ENCODE data around the gene EIF5AL1. TPM values are rescaled to one million over a fixed set of nuclear protein-coding genes. Genes with fewer than 3 reads are reported as not detected.

The EIF5AL1 gene
- polyA plus RNA-seq, 2 donors: 1.0 to 1.1 TPM

DNA sequence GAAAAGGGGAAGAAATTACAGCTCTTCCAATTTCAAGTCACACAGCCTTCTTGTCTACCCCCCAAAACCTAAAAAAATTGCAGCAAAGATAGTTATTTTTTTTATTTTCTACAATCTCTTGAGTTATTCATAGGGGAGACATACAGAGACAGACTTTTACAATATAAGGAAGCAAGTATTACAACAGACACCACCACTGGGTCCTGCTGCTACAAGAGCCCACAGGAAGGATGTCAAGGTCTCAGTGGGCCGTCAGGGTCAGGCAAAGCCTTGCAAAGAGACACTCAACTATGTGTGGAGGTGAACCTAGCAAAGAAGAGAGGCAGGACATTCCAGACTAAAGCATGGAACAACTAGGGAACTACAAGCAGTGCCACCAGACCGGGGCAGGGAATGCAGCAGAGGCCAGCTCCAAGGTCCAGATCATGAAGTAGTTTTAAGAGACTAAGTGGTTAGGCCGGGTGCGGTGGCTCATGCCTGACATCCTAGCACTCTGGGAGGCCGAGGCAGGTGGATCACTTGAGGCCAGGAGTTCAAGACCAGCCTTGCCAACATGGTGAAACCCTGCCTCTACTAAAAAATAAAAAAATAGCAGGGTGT, 38.7 kb upstream of the EIF5AL1 start:
- no peaks in the 10 kb centered on the region for H3K9me3 ChIP-seq (ENCODE audit: control insufficient read depth in 2 of 2, insufficient read depth in 1 of 2, low read depth in 1 of 2, low read length in 1 of 2)
- H3K27ac ChIP-seq (ENCODE audit: low read depth in 2 of 2, low read length in 1 of 2): no peak overlapping the region
- H3K36me3 ChIP-seq (ENCODE audit: control insufficient read depth in 2 of 2, insufficient read depth in 2 of 2, low read length in 1 of 2): no peaks in the 10 kb centered on the region
- H3K27me3 ChIP-seq (ENCODE audit: control insufficient read depth in 1 of 2, insufficient read depth in 2 of 2, low read length in 2 of 2): no peaks in the 10 kb centered on the region
- WGBS, 2 donors: 82 to 90% methylated on average over 5 of the region's 5 CpGs
- H3K4me1 ChIP-seq (ENCODE audit: control insufficient read depth in 2 of 2, insufficient read depth in 2 of 2, low read length in 1 of 2): no peaks in the 10 kb centered on the region
- H3K4me3 ChIP-seq (ENCODE audit: low read depth in 1 of 2, low read length in 2 of 2): no peak overlapping the region

DNA sequence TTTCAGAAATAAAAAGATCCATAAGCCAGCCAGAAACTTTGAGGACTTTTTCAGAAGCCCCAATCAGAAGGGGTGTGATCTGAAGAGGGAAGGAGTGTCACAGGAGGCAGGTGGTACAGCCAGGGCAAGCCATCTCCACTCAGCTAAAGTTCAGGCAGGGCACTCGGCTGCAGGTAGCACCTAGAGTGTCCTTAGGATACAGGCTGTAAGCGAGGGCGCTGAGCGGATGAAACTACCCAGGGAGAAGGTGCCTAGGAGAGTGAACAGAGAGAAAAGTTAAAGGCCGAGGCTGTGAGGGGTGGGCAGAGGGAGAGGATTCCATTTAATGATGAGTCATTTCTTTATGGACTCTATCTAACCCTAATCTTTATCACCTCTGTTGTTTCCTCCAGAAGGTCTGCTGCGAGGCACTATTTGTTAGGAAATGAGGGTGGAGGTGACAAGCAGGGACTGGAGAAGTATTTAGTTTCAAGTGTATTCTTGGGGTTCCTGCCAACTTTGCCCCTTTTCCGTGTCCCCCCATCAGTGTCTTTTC, 37.1 kb upstream of the EIF5AL1 start:
- Histone ChIP-seq H3K27ac (ENCODE audit: low read depth in 2 of 2, low read length in 1 of 2) (no peak overlapping the region), H3K4me1 (ENCODE audit: control insufficient read depth in 2 of 2, insufficient read depth in 2 of 2, low read length in 1 of 2) (no peaks in the 10 kb centered on the region), H3K27me3 (ENCODE audit: control insufficient read depth in 1 of 2, insufficient read depth in 2 of 2, low read length in 2 of 2) (no peaks in the 10 kb centered on the region), H3K9me3 (ENCODE audit: control insufficient read depth in 2 of 2, insufficient read depth in 1 of 2, low read depth in 1 of 2, low read length in 1 of 2) (no peaks in the 10 kb centered on the region), H3K36me3 (ENCODE audit: control insufficient read depth in 2 of 2, insufficient read depth in 2 of 2, low read length in 1 of 2) (no peaks in the 10 kb centered on the region), H3K4me3 (ENCODE audit: low read depth in 1 of 2, low read length in 2 of 2) (no peak overlapping the region)
- whole genome bisulfite sequencing, 2 donors: 82 to 91% methylated on average over 7 of the region's 7 CpGs

DNA sequence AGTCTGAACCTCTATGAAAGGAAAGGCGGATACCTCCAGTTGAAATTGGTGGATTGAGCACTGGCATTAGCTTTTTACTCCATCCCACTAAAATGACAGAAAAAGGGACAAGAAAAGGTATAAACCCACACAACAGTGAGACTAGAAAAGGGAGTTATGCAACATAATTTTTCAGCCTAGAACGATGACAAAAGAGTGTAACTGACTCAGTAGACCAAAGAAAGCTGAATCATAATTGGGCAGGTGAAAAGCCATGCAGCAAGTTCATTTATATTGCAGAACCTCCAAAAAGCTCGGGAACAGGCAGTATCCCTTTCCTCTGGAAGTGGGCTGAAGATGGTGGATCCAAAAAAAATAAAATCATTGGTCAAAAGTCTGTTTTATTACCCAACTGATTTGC, 36.5 kb upstream of the EIF5AL1 start:
- Histone ChIP-seq H3K4me3 (ENCODE audit: low read depth in 1 of 2, low read length in 2 of 2) (no peak overlapping the region), H3K4me1 (ENCODE audit: control insufficient read depth in 2 of 2, insufficient read depth in 2 of 2, low read length in 1 of 2) (no peaks in the 10 kb centered on the region), H3K9me3 (ENCODE audit: control insufficient read depth in 2 of 2, insufficient read depth in 1 of 2, low read depth in 1 of 2, low read length in 1 of 2) (no peaks in the 10 kb centered on the region), H3K27ac (ENCODE audit: low read depth in 2 of 2, low read length in 1 of 2) (no peak overlapping the region), H3K36me3 (ENCODE audit: control insufficient read depth in 2 of 2, insufficient read depth in 2 of 2, low read length in 1 of 2) (no peaks in the 10 kb centered on the region), H3K27me3 (ENCODE audit: control insufficient read depth in 1 of 2, insufficient read depth in 2 of 2, low read length in 2 of 2) (no peaks in the 10 kb centered on the region)
- 72 to 75% methylated on average over 3 of the region's 3 CpGs for WGBS, 2 donors

DNA sequence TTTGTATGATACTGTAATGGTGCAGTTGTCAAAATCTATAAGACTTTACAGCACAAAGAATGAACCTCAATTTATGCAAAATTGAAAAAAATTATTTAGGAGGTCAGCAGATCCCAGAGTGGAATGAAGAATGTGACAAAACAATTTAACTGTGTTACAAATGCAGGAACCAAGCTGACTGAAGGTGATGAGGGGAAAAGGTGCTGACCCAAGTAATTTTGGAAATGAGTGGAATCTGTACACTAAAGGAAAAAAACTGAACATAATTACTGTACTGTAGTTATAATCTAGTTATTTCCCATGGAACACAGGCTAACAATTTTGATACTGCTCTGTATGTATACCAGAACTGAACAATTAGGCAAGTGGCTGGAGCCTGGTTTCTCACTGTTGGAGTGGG, 35.7 kb upstream of the EIF5AL1 start:
- no peaks in the 10 kb centered on the region for H3K36me3 ChIP-seq (ENCODE audit: control insufficient read depth in 2 of 2, insufficient read depth in 2 of 2, low read length in 1 of 2)
- no peak overlapping the region for H3K4me3 ChIP-seq (ENCODE audit: low read depth in 1 of 2, low read length in 2 of 2)
- no peaks in the 10 kb centered on the region for H3K4me1 ChIP-seq (ENCODE audit: control insufficient read depth in 2 of 2, insufficient read depth in 2 of 2, low read length in 1 of 2)
- H3K27ac ChIP-seq (ENCODE audit: low read depth in 2 of 2, low read length in 1 of 2): no peak overlapping the region
- H3K27me3 ChIP-seq (ENCODE audit: control insufficient read depth in 1 of 2, insufficient read depth in 2 of 2, low read length in 2 of 2): no peaks in the 10 kb centered on the region
- H3K9me3 ChIP-seq (ENCODE audit: control insufficient read depth in 2 of 2, insufficient read depth in 1 of 2, low read depth in 1 of 2, low read length in 1 of 2): no peaks in the 10 kb centered on the region

DNA sequence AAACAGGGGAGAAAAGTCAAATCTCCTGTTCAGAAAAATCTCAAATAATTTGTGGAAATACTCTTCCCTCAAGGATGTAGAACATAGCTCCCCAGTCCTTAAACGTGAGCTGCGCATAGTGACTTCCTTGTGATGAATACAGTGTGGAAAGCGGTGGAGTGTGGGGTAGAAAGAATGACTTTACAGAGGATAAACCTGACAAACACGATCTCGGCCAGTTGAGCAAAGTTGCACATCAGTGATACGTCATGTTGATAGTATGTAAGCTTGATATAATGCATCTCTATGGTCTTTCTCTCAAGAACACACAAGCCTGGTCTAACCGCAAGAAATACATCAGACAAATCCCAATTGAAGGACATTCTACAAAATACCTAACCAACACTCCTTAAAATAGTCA, 34.9 kb upstream of the EIF5AL1 start:
- H3K36me3 ChIP-seq (ENCODE audit: control insufficient read depth in 2 of 2, insufficient read depth in 2 of 2, low read length in 1 of 2): no peaks in the 10 kb centered on the region
- no peaks in the 10 kb centered on the region for H3K4me1 ChIP-seq (ENCODE audit: control insufficient read depth in 2 of 2, insufficient read depth in 2 of 2, low read length in 1 of 2)
- H3K27ac ChIP-seq (ENCODE audit: low read depth in 2 of 2, low read length in 1 of 2): no peak overlapping the region
- H3K9me3 ChIP-seq (ENCODE audit: control insufficient read depth in 2 of 2, insufficient read depth in 1 of 2, low read depth in 1 of 2, low read length in 1 of 2): no peaks in the 10 kb centered on the region
- H3K27me3 ChIP-seq (ENCODE audit: control insufficient read depth in 1 of 2, insufficient read depth in 2 of 2, low read length in 2 of 2): no peaks in the 10 kb centered on the region
- WGBS, 2 donors: 88% methylated on average over 7 of the region's 7 CpGs
- H3K4me3 ChIP-seq (ENCODE audit: low read depth in 1 of 2, low read length in 2 of 2): no peak overlapping the region

DNA sequence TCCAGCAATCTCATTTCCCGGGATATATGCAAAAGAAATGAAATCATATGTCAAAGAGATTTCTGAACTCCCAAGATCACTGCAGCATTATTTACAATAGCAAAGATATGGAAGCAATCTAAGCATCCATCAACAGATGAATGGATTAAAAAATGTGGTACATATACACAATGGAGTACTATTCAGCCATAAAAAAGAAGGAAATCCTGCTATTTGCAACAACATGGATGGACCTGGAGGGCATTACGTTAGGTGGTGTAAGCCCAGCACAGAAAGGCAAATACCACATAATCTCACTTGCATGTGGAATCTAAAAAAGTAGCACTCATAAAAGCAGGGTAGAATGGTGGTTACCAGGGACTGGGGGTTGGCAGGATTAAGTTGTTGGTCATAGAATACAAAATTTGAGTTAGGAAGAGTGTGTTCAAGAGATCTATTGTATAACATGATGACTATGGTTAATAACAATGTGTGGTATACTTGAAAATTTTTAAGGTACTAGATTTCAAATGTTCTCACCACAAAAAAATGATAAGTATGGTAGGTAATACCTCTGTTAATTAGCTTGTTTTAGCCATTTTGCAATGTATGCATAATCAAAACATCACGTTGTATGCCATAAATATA, 32.9 kb upstream of the EIF5AL1 start:
- 79 to 88% methylated on average over 3 of the region's 3 CpGs for WGBS, 2 donors
- H3K9me3 ChIP-seq (ENCODE audit: control insufficient read depth in 2 of 2, insufficient read depth in 1 of 2, low read depth in 1 of 2, low read length in 1 of 2): no peaks in the 10 kb centered on the region
- no peaks in the 10 kb centered on the region for H3K4me1 ChIP-seq (ENCODE audit: control insufficient read depth in 2 of 2, insufficient read depth in 2 of 2, low read length in 1 of 2)
- no peak overlapping the region for H3K4me3 ChIP-seq (ENCODE audit: low read depth in 1 of 2, low read length in 2 of 2)
- H3K27me3 ChIP-seq (ENCODE audit: control insufficient read depth in 1 of 2, insufficient read depth in 2 of 2, low read length in 2 of 2): no peaks in the 10 kb centered on the region
- no peaks in the 10 kb centered on the region for H3K36me3 ChIP-seq (ENCODE audit: control insufficient read depth in 2 of 2, insufficient read depth in 2 of 2, low read length in 1 of 2)
- no peak overlapping the region for H3K27ac ChIP-seq (ENCODE audit: low read depth in 2 of 2, low read length in 1 of 2)

DNA sequence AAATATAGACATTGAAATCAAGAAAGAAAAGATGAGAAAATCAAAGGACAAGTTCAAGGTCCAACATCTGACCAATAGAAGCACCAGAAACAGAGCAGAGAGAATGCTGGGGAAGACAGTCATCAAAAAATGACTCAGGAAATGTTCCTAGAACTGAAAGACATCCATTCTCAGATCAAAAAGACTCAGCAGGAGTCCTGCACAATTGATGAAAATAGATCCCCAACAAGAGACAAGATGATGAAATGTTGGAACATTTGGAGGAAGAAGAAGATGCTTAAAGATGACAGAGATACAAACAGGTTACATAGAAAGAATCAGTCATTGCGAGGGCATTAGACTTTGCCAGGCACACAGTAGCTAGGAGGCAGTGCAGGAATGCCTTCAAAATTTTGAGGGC, 30.0 kb upstream of the EIF5AL1 start:
- 86 to 100% methylated on average over 1 of the region's 1 CpG for WGBS, 2 donors
- no peaks in the 10 kb centered on the region for H3K4me1 ChIP-seq (ENCODE audit: control insufficient read depth in 2 of 2, insufficient read depth in 2 of 2, low read length in 1 of 2)
- H3K27ac ChIP-seq (ENCODE audit: low read depth in 2 of 2, low read length in 1 of 2): no peak overlapping the region
- H3K9me3 ChIP-seq (ENCODE audit: control insufficient read depth in 2 of 2, insufficient read depth in 1 of 2, low read depth in 1 of 2, low read length in 1 of 2): no peaks in the 10 kb centered on the region
- H3K4me3 ChIP-seq (ENCODE audit: low read depth in 1 of 2, low read length in 2 of 2): no peak overlapping the region
- H3K36me3 ChIP-seq (ENCODE audit: control insufficient read depth in 2 of 2, insufficient read depth in 2 of 2, low read length in 1 of 2): no peaks in the 10 kb centered on the region
- H3K27me3 ChIP-seq (ENCODE audit: control insufficient read depth in 1 of 2, insufficient read depth in 2 of 2, low read length in 2 of 2): no peaks in the 10 kb centered on the region

DNA sequence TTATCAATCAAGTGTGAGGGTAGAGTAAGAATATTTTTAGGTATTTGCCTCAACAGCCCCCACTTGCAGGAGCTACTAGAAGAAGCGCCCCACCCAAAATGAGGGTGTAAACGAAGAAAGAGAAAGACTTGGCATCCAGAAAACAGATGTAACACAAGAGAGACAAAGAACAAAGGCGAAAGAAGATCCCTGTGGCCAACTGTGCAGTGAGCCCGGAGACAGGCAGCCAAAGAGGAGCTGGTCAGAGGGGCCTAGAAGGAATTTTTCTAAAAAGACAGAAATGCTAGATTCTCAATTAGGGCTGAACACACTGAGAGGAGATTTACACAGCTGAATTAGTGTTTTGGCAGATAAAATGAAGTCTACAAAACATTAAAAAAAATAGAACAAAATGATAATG, 29.6 kb upstream of the EIF5AL1 start:
- Histone ChIP-seq H3K27me3 (ENCODE audit: control insufficient read depth in 1 of 2, insufficient read depth in 2 of 2, low read length in 2 of 2) (no peaks in the 10 kb centered on the region), H3K36me3 (ENCODE audit: control insufficient read depth in 2 of 2, insufficient read depth in 2 of 2, low read length in 1 of 2) (no peaks in the 10 kb centered on the region), H3K4me3 (ENCODE audit: low read depth in 1 of 2, low read length in 2 of 2) (no peak overlapping the region), H3K4me1 (ENCODE audit: control insufficient read depth in 2 of 2, insufficient read depth in 2 of 2, low read length in 1 of 2) (no peaks in the 10 kb centered on the region), H3K27ac (ENCODE audit: low read depth in 2 of 2, low read length in 1 of 2) (no peak overlapping the region), H3K9me3 (ENCODE audit: control insufficient read depth in 2 of 2, insufficient read depth in 1 of 2, low read depth in 1 of 2, low read length in 1 of 2) (no peaks in the 10 kb centered on the region)
- WGBS, 2 donors: 46 to 62% methylated on average over 4 of the region's 4 CpGs

DNA sequence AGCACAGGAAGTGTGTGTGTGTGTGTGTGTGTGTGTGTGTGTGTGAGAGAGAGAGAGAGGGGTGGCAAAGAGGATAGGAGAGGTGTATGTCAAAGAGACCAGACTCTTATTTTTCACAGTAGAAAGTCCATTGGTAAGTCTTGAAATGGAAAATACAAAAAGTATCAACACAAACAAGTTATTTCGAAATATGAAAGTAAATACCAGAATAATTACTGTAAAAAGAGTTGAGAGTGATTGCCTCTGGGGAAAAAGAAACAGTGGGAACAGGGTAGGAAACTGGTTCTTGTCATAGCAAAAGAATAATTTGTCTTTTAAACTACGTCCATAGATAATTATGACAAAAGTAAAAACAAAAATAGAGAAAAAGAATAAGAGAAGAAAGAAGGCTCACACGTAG, 29.0 kb upstream of the EIF5AL1 start:
- Histone ChIP-seq H3K9me3 (ENCODE audit: control insufficient read depth in 2 of 2, insufficient read depth in 1 of 2, low read depth in 1 of 2, low read length in 1 of 2) (no peaks in the 10 kb centered on the region), H3K36me3 (ENCODE audit: control insufficient read depth in 2 of 2, insufficient read depth in 2 of 2, low read length in 1 of 2) (no peaks in the 10 kb centered on the region)
- 44 to 68% methylated on average over 3 of the region's 3 CpGs for WGBS, 2 donors

DNA sequence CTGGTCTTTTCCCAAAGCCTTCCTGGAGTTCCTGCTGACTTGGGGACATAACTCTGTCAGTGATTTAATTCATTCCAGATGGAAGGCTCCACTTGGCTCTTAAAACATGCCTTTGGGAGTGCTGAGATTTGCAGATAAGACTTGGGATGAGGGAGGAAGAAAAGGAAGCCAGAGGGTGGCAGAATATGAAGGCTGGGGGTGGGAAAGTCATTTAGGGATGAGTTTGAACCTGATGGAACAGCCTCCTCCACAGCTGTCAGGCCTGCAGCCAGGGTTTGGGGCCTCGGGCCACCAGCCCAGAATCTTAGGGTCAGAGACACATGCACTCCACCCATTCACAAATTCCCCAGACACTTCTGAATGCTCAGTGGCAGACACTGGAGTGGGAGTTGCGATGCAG, 28.4 kb upstream of the EIF5AL1 start:
- Histone ChIP-seq H3K4me3 (ENCODE audit: low read depth in 1 of 2, low read length in 2 of 2) (no peak overlapping the region), H3K27me3 (ENCODE audit: control insufficient read depth in 1 of 2, insufficient read depth in 2 of 2, low read length in 2 of 2) (no peaks in the 10 kb centered on the region), H3K4me1 (ENCODE audit: control insufficient read depth in 2 of 2, insufficient read depth in 2 of 2, low read length in 1 of 2) (no peaks in the 10 kb centered on the region), H3K9me3 (ENCODE audit: control insufficient read depth in 2 of 2, insufficient read depth in 1 of 2, low read depth in 1 of 2, low read length in 1 of 2) (no peaks in the 10 kb centered on the region), H3K36me3 (ENCODE audit: control insufficient read depth in 2 of 2, insufficient read depth in 2 of 2, low read length in 1 of 2) (no peaks in the 10 kb centered on the region), H3K27ac (ENCODE audit: low read depth in 2 of 2, low read length in 1 of 2) (no peak overlapping the region)
- WGBS, 2 donors: 47 to 60% methylated on average over 2 of the region's 2 CpGs

More for the DNA sequence above, 29.0 kb upstream of the EIF5AL1 start:
- Histone ChIP-seq H3K27ac (ENCODE audit: low read depth in 2 of 2, low read length in 1 of 2) (no peak overlapping the region), H3K4me3 (ENCODE audit: low read depth in 1 of 2, low read length in 2 of 2) (no peak overlapping the region), H3K4me1 (ENCODE audit: control insufficient read depth in 2 of 2, insufficient read depth in 2 of 2, low read length in 1 of 2) (no peaks in the 10 kb centered on the region), H3K27me3 (ENCODE audit: control insufficient read depth in 1 of 2, insufficient read depth in 2 of 2, low read length in 2 of 2) (no peaks in the 10 kb centered on the region)

All from esophagus (tissue), 2 donors.